OCI-LY3 (cell line): ENCODE data around the gene TOM1.

Experiments used
- EZH2phosphoT487 ChIP-seq: fragments of 200-600 bp; shearing (Covaris generic); IDR thresholded peaks from 2 replicates; pipeline ENCODE4 v1.6.1; 2018; ENCODE audit warnings: antibody characterized with exemption, mixed run types, low read depth
- TF ChIP-seq, protein P1 (sequence below): fragments of 200-600, 300-600 bp; sonication (generic); IDR thresholded peaks from 2 replicates; pipeline ENCODE4 v1.5.1; 2014; ENCODE audit warnings: antibody characterized with exemption, low read length, low read depth

DNA sequence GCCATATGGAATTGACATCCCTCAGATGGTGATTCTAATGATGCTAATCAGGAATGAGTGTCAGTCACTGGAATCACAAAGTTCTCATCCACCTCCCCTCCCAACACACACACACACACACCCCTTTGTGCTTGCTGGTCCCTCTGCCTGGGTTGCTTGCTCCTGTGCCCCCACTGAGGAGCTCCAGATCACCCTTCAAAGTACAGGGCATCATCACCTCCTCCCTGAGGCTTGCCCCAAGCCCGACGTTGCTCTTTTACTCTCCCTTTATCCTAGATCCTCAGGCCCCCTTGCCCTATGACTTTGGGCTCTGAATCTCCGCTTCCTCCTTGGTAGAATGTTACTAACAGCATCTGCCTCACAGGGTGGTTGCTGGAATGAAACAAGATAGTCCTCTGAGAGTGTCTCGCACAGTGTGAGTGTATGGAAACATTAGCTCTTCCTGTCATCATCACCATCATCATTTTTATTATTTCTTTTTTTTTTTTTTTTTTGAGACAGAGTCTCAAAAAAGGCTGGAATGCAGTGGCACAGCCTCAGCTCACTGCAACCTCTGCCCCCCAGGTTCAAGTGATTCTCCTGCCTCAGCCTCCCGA is 3.4 kb downstream of the TOM1 start:
- TF ChIP-seq, protein P1, sequence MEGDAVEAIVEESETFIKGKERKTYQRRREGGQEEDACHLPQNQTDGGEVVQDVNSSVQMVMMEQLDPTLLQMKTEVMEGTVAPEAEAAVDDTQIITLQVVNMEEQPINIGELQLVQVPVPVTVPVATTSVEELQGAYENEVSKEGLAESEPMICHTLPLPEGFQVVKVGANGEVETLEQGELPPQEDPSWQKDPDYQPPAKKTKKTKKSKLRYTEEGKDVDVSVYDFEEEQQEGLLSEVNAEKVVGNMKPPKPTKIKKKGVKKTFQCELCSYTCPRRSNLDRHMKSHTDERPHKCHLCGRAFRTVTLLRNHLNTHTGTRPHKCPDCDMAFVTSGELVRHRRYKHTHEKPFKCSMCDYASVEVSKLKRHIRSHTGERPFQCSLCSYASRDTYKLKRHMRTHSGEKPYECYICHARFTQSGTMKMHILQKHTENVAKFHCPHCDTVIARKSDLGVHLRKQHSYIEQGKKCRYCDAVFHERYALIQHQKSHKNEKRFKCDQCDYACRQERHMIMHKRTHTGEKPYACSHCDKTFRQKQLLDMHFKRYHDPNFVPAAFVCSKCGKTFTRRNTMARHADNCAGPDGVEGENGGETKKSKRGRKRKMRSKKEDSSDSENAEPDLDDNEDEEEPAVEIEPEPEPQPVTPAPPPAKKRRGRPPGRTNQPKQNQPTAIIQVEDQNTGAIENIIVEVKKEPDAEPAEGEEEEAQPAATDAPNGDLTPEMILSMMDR: no peak
- TF ChIP-seq EZH2phosphoT487: no peak
